Suppressor macrophage treated with lipopolysaccharide for 1 hour (primary cell): Measurements from ENCODE around the gene DDX21.

ENCODE experiments used
- DNase-seq, 3 donors: peaks; one replicate each; pipeline ENCODE4 v3.0.0-alpha.2; 2020 to 2022

The DDX21 gene

DNA sequence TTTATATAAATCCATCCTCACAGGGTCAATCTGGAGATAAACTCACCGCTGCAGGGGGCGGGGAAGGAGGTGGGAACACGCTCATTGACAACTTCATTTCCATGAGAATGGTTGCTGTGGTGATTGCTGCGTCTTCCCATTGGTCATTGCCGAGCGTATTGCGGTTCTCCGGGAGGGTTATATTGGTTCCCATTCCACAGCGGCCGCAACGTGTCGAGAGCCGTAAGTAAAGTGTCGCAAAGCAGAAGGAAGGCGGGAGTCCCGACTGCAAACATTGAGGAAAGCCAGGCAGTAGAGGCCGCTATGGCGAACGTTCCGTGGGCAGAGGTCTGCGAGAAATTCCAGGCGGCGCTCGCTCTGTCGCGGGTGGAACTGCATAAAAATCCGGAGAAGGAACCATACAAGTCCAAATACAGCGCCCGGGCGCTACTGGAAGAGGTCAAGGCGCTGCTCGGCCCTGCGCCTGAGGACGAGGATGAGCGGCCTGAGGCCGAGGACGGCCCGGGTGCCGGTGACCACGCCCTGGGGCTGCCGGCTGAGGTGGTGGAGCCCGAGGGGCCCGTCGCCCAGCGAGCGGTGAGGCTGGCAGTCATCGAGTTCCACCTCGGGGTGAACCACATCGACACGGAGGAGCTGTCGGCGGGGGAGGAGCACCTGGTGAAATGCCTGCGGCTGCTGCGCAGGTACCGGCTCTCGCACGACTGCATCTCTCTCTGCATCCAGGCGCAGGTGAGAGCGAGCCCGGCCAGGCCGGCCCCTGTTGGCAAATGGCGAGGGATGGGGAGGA is 32.8 kb downstream of the DDX21 start, which contains the start of gene KIFBP:
Gene KIFBP, plus strand, starts transcription at position 274 of the 787 bp plus-strand sequence. Its CDS starts 30 bp downstream, at position 304.
- peak; percentile 95 to 97 (median 97) for DNase-seq

DNA sequence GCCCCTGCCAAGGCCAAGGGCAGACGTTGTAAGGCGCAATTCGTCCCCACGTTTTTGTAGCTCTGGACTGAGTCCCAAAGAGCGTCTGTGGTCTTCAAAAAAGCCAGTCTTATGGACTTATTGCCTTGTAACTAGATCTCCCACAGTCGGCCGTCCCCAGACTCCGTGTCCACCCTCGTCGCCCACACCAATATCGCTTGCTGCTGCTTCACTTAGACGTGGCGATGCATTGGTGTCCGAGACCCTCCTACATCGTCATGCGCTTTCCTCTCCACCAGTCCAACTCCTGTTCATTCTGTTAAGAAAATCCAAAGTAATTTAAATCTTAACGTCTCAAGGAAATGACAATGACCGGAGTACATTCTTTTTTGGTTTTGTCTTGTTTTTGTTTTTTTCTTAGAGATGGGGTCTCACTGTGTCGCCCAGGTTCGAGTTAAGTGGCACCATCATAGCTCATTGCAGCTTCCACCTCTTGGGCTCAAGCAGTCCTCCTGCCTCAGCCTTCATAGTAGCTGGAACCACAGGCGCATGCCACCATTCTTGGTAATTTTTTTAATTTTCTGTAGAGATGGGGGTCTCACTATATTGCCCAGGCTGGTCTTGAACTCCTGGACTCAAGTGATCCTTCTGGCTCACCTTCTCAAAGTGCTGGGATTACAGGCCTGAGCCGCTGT is 33.5 kb downstream of the DDX21 start:
- DNase-seq, result peak; percentile 22 to 39 (median 30)

DNA sequence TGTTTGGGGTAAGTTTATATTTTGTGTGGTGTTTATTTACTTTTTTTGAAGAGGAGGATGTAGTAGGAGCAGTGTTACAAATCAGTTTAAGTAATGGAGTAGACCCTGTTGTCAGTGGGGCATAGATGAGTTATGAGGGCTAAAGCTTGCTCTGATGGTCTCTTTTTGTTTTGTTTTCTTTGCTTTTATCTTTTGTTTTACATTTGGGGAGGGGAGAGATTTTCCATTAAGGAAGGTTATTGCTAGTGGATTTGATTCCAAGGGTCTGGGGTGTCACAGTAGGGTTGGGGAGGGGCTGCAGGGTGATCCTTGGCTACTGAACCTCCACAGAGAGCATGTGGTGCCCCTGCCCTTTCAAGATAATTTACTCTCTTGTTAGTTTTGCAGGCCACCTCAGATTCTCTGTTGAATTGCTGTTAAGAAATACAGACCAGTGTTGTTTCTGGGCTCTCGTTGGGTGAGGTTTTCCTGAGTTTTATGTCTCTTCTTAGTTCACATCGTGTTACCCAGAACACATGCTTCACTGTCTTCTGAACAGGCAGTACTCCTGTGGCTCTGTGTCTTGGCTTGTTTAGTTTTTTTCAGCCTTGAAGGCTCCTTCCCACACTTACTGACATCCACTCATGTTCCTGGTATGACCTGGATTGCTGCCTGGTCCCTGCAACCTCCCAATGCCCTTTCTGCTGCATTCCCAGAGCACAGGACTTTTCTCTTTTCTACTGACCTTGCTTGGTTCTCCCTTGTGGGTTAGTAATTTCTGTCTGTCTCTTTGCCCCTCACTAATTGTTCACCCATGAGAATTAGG is 36.9 kb downstream of the DDX21 start:
- DNase-seq, result no peak

DNA sequence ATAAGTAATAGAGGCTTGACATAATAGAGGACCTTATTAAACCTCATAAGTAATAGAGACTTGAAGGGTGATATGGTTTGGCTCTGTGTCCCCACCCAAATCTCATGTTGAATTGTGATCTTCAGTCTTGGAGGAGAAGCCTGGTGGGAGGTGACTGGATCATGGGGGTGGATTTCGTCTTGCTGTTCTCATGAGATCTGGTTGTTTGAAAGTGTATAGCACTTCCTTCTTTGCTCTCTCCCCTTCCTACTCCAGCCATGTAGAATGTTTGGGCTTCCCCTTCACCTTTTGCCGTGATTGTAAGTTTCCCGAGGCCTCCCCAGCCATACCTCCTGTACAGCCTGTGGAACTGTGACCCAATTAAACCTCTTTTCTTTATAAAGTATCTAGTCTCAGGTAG is 41.2 kb downstream of the DDX21 start:
- peak; percentile 28 to 38 (median 31) for DNase-seq

DNA sequence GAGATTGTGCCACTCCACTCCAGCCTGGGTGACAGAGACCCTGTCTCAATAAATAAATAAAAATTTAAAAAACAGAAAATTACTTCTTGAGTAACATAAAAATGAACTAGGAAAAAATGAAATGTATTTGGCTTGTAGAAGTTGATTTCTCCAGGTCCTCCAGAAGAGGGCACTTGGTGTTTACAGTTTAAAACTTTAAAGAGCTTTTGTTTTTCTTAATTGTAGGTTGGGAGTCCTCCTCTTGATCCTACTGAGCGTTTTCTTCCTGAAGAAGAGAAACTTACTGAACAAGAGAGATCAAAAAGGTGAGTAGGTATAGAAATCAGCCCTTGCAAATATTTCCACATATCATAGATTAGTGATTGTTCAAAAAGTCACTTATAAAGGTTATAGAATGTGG is 48.9 kb downstream of the DDX21 start:
- DNase-seq, result peak; percentile 66 to 86 (median 85)

DNA sequence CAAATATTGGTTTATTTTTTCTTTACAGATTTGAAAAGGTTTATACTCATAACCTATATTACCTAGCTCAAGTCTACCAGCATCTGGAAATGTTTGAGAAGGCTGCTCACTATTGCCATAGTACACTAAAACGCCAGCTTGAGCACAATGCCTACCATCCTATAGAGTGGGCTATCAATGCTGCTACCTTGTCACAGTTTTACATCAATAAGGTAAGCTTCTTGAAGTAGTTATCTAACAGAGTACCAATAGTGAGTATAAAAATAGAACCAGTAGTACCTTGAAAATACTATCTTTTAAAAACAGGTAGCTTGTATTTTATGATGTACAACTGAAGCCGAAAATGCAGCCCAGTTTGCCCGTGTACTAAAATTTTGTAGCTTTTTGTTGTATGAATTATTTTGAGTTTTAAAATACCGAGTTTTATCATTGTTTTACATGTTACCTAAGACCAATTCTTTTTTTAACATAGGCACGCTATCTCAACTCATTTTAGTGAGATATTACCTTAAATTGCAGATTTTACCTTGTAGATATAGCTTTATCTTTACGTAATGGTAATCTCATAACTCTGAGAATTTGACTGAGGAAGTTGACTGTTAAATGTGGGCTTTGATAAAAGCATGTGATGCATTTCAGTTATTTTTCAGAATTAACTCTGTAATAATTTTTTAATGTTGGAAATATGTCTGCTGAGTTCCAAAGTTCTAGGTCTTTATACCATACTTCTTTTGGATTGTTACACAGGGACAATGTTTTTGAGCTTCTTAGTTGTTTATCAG is 49.9 kb downstream of the DDX21 start:
- DNase-seq, result no peak

DNA sequence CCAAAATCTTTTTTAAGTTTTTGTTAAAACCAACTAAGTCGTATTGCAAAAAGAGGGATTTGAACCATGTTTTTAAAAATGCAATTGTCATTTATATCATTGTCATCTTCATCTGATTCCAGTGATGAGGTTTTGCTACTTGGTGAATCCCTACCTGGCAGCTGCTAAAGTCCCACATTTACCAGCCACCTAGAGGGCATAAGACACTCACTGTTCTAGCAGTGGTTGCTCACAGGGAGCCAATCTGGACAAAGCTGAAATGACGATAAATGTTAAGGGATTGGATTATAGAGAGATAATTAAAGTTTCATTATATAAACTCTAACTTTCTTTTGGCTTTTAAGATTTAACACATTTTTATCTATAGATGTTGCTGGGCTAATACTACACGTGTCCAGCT is 51.3 kb downstream of the DDX21 start:
- no peak for DNase-seq

DNA sequence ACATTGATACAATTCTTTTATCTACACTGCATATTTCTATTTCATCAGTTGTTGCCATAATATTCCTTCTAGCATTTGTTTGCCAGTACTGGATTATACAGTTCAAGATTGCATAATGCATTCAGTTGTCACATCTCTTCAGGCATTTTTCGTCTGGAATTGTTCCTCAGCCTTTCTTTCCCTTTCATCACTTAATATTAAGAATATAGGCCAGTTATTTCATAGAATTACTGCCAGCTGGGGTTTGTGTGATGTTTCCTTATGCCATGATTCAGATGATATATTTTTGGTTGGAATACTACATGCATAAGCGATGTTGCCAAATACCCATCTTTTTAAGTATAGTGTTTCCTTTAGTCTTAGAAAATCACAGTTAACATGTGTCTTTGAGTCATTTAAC is 53.4 kb downstream of the DDX21 start:
- peak in 2 of 3 donors; percentile 32 to 34 for DNase-seq

DNA sequence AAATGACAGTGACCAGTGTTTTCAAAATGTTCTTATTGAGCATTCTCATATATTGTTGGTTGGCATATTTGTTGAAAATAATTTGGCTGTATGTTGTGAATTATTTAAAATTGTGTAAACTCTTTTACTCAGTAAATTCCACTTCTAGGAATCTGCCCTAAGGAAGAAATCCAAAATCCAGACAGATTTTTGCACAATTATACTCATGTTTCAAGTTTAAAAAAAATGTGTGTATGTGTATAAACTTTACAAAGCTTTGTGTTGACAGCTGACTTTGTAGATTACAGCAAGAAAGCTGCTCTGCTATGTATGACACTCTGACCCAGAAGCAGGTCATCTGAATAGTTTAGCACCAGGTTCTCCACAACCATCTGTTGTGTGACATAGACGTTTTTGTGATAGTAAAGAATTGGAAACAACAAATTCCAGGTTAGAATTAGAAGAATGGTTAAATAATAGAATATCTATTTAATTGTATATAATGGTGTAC is 54.2 kb downstream of the DDX21 start:
- DNase-seq, result no peak

DNA sequence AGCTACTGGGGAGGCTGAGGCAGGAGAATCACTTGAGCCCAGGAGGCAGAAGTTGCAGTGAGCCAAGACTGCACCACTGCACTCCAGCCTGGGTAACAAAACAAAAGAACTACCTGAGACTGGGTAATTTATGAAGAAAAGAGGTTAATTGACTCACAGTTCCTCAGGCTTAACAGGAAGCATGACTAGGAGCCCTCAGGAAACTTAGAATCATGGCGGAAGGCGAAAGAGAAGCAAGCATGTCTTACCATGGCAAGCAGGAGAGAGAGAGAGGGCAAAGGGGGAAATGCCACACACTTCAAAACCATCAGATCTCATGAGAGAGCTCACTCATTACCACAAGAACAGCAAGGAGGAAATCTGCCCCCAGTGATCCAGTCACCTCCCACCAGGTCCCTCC is 56.8 kb downstream of the DDX21 start:
- DNase-seq, result peak; percentile 21 to 58 (median 49)

DNA sequence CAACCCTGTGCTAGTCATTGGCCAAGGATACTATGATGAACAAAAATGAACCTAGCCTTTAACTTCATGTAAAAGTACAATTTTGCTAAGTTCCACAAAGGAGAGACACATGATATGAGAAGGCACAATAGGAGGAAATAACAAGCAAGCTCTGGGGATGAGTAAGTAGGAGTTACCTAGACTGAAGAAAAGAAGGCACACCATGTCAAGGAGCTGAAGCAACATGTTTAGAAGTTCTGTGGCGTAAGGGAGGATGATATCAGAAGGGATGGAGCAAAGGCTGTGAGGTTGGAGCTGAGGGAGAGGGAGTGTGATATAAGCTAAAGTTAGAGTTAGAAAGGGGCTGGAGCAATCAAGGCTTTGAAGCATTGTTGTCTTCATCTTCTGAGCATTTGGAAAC is 58.2 kb downstream of the DDX21 start:
- DNase-seq, result peak in 2 of 3 donors; percentile 4 to 12

DNA sequence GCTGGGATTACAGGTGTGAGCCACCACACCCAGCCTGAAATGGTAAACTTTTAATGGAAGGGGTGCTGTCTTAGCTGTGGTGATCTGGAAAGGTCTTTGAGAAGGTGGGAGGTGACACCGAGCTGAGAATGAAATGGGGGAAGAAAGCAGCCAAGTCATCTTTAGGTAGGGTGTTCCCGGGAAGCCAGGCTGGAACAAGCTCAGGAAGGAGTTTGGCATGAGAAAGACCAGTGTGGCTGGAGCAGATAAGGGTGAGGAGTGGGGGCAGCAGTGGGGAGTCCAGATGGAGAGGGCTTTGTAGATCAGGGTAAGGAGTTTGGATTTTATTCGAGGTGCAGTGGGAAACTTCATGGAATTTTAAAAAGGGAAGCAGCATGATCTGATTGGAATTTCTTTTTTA is 62.6 kb downstream of the DDX21 start:
- no peak for DNase-seq

DNA sequence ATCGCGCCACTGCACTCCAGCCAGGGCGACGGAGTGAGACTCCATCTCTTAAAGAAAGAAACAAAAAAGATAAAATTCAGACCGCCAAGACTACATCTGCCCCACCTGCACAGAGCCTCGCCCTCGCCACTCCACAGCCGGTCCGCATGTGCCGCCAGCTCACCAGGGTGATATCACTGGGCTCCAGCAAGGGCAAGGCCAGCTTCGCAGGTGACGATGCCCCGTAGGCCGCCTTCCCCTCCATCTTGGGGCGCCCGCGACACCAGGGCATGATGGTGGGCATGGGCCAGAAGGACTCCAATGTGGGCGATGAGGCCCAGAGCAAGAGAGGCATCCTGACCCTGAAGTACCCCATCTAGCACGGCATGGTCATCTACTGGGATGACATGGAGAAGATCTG is 66.6 kb downstream of the DDX21 start:
- no peak for DNase-seq

DNA sequence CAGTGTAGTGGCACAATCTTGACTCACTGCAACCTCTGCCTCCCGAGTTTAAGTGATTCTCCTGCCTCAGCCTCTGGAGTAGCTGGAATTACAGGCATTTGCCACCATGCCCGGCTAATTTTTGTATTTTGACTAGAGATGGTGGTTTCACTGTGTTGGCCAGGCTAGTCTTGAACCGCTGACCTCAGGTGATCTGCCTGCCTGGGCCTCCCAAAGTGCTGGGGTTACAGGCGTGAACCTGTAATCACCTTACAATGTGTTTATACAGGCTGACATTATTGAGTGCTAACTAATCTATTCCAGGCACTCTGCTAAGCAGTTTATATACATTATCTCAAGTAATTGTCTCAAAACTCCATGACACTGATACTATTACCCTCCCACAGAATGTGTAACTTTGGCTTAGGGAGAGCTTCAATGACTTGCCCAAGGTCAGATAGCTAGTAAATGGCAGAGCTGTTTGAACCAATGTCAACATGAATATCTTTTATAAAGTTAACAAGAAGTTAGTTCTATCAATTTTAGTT is 69.5 kb downstream of the DDX21 start:
- no peak for DNase-seq

DNA sequence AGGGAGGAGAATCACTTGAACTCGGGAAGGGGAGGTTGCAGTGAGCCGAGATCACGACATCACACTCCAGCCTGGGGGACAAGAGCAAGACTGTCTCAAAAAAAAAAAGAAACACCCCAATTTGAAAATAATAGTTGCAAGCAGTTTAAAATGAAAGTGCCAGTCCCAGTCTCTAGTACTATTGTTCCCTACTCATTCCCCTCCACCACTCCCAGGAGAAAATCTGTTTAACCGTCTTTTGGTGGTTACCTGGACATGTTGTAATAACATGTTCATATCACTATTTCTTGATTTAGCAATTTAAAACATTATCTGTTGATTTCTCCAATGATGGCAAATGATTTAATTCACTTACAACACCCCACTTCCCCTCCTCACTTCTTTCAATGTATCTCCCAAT is 77.3 kb downstream of the DDX21 start:
- no peak for DNase-seq
